ENCODE measurements around the gene LDHAL6A.
A peak's percentile ranks its signal among the peaks of the same experiment; 100 is the strongest.

The LDHAL6A gene

GRCh38 chr11:18485913-18486528, 30.4 kb downstream of the LDHAL6A start:
- DNase-seq (ENCODE audit: low read depth) = no peak
- H3K4me3 ChIP-seq (ENCODE audit: low read depth, low read length) = no peak overlapping the region

- no peak overlapping the region for H3K4me3 ChIP-seq (ENCODE audit: low read depth, low read length)
- DNase-seq (ENCODE audit: low read depth) = no peak
Measured at GRCh38 chr11:18490319-18490718, 34.7 kb downstream of the LDHAL6A start.

DNA sequence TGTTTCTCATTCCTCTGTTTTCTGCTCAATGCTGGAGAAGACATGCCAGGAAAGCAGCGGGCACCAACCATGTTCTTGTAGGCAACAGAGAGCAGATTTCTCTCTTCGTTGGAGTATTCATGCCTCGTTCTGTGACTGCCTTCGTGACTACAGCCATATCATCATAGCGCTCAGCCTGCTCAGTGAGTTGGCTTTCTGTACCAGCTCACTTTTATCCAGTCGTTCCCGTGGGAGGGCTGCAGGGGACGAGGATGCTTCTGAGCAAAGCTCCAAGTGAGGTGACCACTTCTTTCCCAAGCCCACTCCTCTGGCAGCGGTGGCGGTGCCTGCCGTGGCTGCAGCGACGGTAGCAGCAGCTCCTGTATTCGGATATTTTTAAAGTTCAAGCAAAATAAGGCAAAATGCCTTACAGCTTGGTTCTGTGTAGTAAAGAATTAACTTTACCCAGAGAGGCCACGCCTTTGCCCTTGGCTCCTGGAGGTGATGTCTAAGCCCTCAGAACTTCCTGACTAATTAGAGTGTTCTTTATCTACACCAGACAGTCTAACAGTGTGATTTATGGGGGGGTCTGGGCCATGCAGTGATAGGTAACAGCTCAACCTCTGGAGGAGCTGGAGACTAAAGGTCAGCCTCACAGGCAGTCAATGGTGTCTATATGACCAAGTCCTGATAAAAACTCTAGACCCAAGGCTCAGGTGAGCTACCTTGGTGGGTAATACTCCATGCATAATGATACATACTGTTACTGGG, 35.3 kb downstream of the LDHAL6A start:
- DNase-seq (ENCODE audit: low read depth) = no peak

GRCh38 chr11:18491924-18492323, 36.3 kb downstream of the LDHAL6A start:
- no peak for DNase-seq (ENCODE audit: low read depth)
- no peak overlapping the region for H3K4me3 ChIP-seq (ENCODE audit: low read depth, low read length)

More for the DNA sequence above, 35.3 kb downstream of the LDHAL6A start:
- H3K4me3 ChIP-seq (ENCODE audit: low read depth, low read length) = no peak overlapping the region

GRCh38 chr11:18492888-18493287, 37.2 kb downstream of the LDHAL6A start:
- H3K4me3 ChIP-seq (ENCODE audit: low read depth, low read length) = no peak overlapping the region
- no peak for DNase-seq (ENCODE audit: low read depth)

DNA sequence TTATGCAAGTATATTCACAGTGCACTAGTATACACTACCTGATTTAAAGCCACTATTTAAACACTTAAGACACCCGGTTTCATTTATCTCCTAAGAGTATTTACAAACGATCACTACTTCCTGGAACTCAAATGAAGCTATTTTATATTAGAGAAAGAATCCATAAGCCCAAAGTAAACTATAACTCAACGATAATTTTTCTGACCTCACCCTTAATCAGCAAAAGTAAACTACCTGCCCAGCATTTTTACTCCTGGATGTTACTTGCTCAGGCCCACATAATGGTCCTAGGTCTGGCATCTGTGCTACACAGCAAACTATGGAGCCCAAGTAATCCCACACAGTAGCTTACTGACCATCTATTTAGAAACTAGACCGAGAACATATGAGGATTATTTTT, 37.7 kb downstream of the LDHAL6A start:
- no peak for DNase-seq (ENCODE audit: low read depth)
- H3K4me3 ChIP-seq (ENCODE audit: low read depth, low read length) = no peak overlapping the region

DNA sequence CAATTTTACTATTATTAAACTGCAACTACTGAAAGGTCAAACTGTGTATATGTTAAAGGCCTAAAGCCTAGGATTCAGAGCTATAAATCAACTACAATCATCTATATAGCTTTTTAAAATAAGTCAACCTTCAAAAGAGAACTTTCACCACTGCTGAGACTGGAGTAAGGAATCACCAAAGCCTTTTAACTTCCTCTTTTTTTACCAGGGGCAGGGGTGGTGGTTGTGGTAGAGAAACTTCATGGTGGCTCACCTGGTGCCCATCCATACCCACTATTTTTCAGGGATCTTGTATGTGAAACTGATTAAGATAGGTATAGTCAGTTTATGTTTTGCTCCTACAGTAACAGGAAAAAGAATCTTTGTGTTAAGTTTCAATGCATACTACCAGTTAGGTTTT, 39.6 kb downstream of the LDHAL6A start:
- no peak for DNase-seq (ENCODE audit: low read depth)
- no peak overlapping the region for H3K4me3 ChIP-seq (ENCODE audit: low read depth, low read length)

DNA sequence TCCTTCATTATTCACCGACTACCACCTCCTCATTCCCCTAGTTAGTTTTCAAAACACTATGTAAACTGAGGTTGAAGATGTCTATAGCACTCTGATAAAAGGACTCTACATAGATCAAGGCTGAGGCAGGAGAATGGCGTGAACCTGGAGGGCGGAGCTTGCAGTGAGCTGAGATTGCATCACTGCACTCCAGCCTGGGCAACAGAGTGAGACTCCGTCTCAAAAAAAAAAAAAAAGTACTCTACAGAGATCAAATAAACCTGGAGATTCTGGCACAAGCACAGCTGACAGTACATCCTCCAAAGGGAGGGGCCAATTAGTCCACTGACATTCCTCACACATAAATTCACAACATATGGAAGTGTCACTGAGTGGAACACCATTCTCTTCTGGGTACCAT, 40.0 kb downstream of the LDHAL6A start:
- H3K4me3 ChIP-seq (ENCODE audit: low read depth, low read length) = no peak overlapping the region
- no peak for DNase-seq (ENCODE audit: low read depth)

- H3K4me3 ChIP-seq (ENCODE audit: low read depth, low read length) = no peak overlapping the region
Measured at GRCh38 chr11:18498039-18498438, 42.4 kb downstream of the LDHAL6A start.

DNA sequence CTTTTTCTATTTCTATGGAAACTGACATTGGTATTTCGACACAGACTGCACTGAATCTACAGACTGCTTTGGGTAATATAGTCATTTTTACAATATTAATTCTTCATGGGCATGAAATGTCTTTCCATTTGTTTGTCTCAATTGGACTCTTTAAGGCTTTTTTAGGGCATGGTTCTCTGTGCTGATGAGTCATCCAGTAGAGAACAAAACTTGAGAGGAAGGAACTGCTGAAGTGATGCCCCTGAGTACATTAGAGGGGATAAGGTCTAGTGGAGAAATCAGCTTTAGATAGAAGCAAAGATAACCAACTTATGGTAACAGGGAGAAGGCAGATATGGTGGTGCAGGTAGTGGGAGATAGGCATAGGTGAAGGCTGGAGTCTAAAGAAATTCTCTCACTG, 46.0 kb downstream of the LDHAL6A start:
- DNase-seq (ENCODE audit: low read depth) = no peak

More at GRCh38 chr11:18498039-18498438, 42.4 kb downstream of the LDHAL6A start:
- DNase-seq (ENCODE audit: low read depth) = no peak

DNA sequence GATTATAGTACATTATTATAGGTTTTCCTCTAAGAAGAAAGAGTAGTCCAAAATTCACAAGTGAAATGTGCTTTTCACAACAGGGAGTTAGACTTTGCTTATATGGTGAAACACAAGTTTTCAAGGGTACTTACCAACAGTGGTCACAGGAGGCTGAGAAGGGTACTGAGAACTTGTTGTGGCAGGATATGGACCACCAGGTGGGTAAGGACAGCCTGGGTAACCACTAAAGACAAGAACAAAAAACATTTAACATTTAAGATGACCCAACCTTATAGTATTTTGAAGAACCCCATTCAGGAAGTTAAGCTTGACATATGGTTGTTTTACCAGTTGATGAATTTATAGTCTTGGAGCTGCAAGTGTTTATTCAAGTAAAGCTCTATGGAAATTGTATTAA, 46.7 kb downstream of the LDHAL6A start:
- H3K4me3 ChIP-seq (ENCODE audit: low read depth, low read length) = no peak overlapping the region
- DNase-seq (ENCODE audit: low read depth) = no peak

More for the DNA sequence above, 46.0 kb downstream of the LDHAL6A start:
- no peak overlapping the region for H3K4me3 ChIP-seq (ENCODE audit: low read depth, low read length)

DNA sequence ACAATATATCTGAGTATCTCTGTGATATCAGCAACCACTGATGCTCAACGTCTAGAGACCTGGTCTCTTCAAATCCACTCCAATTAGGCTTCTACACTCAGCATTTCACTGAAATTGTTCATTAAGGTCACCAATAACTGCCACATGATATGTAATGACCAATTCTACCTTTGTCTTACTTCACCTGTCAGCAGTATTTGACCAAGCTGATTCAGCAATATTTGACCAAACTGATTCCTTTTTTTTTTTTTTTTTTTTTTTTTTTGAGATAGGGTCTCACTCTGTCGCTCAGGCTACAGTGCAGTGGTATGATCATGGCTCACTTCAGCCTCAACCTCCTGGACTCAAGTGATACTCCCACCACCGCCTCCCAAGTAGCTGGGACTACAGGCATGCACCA, 65.5 kb downstream of the LDHAL6A start:
- no peak for DNase-seq (ENCODE audit: low read depth)
- no peak overlapping the region for H3K4me3 ChIP-seq (ENCODE audit: low read depth, low read length)

DNA sequence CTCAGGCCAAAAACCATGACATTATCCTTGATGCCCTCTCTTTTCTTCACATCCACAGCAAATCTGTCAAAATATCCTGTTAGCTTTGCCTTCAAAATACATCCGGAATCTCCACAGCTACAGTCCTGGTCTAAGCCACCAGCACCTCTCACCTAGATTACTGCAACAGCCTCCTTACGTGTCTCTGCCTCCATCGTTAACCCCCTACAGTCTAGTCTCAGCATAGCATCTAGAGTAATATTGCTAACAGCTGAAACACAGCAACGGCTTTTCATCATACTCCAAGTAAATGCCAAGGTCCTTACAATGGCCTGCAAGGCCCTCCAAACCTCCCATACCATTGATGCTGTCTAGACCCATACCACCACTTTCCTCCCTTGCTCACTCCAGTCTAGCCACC, 66.7 kb downstream of the LDHAL6A start:
- no peak for DNase-seq (ENCODE audit: low read depth)

GRCh38 chr11:18523084-18523483, 67.4 kb downstream of the LDHAL6A start:
- H3K4me3 ChIP-seq (ENCODE audit: low read depth, low read length) = no peak overlapping the region
- DNase-seq (ENCODE audit: low read depth) = no peak

More for the DNA sequence above, 66.7 kb downstream of the LDHAL6A start:
- H3K4me3 ChIP-seq (ENCODE audit: low read depth, low read length) = no peak overlapping the region

DNA sequence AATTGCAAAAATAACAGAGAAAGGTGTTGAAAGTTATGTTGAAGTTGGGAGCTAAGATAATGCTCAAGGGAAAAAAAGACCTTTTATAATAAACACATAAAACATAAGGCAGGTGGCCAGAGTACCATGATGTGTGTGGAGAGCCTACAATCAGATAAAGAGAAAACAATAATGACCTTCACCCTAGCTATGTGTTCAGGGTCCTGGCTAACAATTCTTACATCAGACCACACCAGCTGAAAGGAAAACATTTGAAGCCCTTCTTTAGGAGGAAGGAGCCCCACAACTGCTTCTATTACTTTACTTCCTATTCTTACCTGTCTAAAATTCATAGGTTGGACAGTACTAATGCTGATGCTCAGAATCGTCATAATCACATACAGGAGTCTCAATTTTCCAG, 68.6 kb downstream of the LDHAL6A start:
- DNase-seq (ENCODE audit: low read depth) = no peak
- H3K4me3 ChIP-seq (ENCODE audit: low read depth, low read length) = no peak overlapping the region

GRCh38 chr11:18526130-18526520, 70.5 kb downstream of the LDHAL6A start:
- peak overlapping the region; percentile 96 for H3K4me3 ChIP-seq (ENCODE audit: low read depth, low read length)
- DNase-seq (ENCODE audit: low read depth) = no peak

GRCh38 chr11:18526521-18527296, 71.1 kb downstream of the LDHAL6A start, which contains the start of gene TSG101:
Gene TSG101 (minus strand): TSS chr11:18526942. CDS start chr11:18526816, 126 bp downstream.
- H3K4me3 ChIP-seq (ENCODE audit: low read depth, low read length) = peak within 1 kb of the TSS; percentile 96
- DNase-seq (ENCODE audit: low read depth) = peak; percentile 69

DNA sequence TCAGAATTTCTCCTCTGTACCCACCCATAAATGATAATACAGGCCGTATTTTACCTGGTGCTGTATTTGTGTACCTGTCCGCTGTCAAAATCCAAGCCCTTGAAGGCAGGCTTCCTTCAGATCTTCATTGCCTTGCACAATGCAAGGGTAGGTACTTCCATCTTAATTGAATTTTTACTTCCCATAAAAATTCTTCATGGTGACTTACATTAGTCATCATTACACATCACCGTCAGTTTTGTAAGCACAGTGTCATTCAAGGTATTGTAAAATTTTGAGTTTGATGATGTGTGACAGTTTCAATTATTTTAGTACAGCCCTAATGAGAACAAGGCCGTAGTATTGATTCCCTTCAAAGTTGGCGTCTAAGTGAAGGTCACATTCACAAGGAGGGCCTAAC, 71.9 kb downstream of the LDHAL6A start:
- H3K4me3 ChIP-seq (ENCODE audit: low read depth, low read length) = peak overlapping the region; percentile 96
- DNase-seq (ENCODE audit: low read depth) = no peak
